PC-3 (cell line): ENCODE results near the gene PORCN. TPM values are rescaled to one million over a fixed set of nuclear protein-coding genes. Genes with fewer than 3 reads are reported as not detected.
"Not testable (repeated sequence)": the region's sequence is repeated elsewhere in the genome, so short reads cannot be mapped to it uniquely, and the experiment has no call there.

Experiments used
- ATAC-seq: fragments of 200-7000 bp; cut with Tn5 transposase; 2 replicates; pipeline ENCODE4 v1.9.1; 2020; ENCODE audit warnings: mild to moderate bottlenecking, moderate library complexity
- BruUV-seq: library from RNA; stranded (reverse); fragments of 400-500 nt; replicated peaks from 2 replicates; lab custom pipeline; 2021; lab: Mats Ljungman, UMichigan
- CTCF ChIA-PET: fragments of 300-600 bp; sonication (Branson Sonifier 250); formaldehyde crosslinking; loops from one replicate; lab custom pipeline; 2022; ENCODE audit warnings: antibody characterized with exemption; lab: Charles Lee
- POLR2A ChIA-PET: fragments of 300-600 bp; sonication (Branson Sonifier 250); formaldehyde crosslinking; loops from one replicate; lab custom pipeline; 2022; ENCODE audit warnings: antibody characterized with exemption; ENCODE audit not compliant: unreplicated experiment; lab: Charles Lee
- DNase-seq: peaks from one replicate; pipeline ENCODE4 v3.0.0-alpha.2; 2015
- H2AFZ ChIP-seq: fragments of 300-600 bp; sonication (generic); 2 replicates; pipeline ENCODE4 v1.6.0; 2016; ENCODE audit warnings: antibody characterized with exemption, low read length
- H3F3A ChIP-seq: fragments of 300-600 bp; sonication (generic); one replicate; pipeline ENCODE4 v1.6.0; 2017; ENCODE audit warnings: antibody characterized with exemption, low read length, control low read depth, mild to moderate bottlenecking; ENCODE audit not compliant: unreplicated experiment
- H3K27ac ChIP-seq: fragments of 300-600 bp; sonication (generic); 2 replicates; pipeline ENCODE4 v1.5.1; 2016; ENCODE audit warnings: mild to moderate bottlenecking, low read length
- H3K27me3 ChIP-seq: fragments of 300-600 bp; sonication (generic); 2 replicates; pipeline ENCODE4 v1.6.1; 2016; ENCODE audit warnings: low read length, mixed read lengths
- H3K36me3 ChIP-seq: fragments of 300-600 bp; sonication (generic); 2 replicates; pipeline ENCODE4 v1.6.1; 2016; ENCODE audit warnings: low read depth, mixed run types, low read length, mixed read lengths
- H3K4me1 ChIP-seq: fragments of 300-600 bp; sonication (generic); 2 replicates; pipeline ENCODE4 v1.5.1; 2016; ENCODE audit warnings: low read length; ENCODE audit not compliant: insufficient read depth
- H3K4me2 ChIP-seq: fragments of 300-600 bp; sonication (generic); 2 replicates; pipeline ENCODE4 v1.6.0; 2016; ENCODE audit warnings: low read length
- H3K4me3 ChIP-seq: fragments of 300-600 bp; sonication (generic); 2 replicates; pipeline ENCODE4 v1.5.1; 2016; ENCODE audit warnings: mild to moderate bottlenecking, low read length, mixed read lengths
- H3K79me2 ChIP-seq: fragments of 300-600 bp; sonication (generic); 2 replicates; pipeline ENCODE4 v1.6.1; 2017; ENCODE audit warnings: low read length, mixed read lengths
- H3K9ac ChIP-seq: fragments of 300-600 bp; sonication (generic); 2 replicates; pipeline ENCODE4 v1.6.0; 2016; ENCODE audit warnings: mild to moderate bottlenecking, low read length
- H3K9me2 ChIP-seq: fragments of 300-600 bp; sonication (generic); replicated peaks from 2 replicates; pipeline ENCODE4 v1.6.1; 2016; ENCODE audit warnings: mixed run types, low read length, mixed read lengths
- H3K9me3 ChIP-seq: fragments of 300-600 bp; sonication (generic); 2 replicates; pipeline ENCODE4 v1.6.1; 2016; ENCODE audit warnings: low read length, mixed read lengths
- H4K20me1 ChIP-seq: fragments of 300-600 bp; sonication (generic); 2 replicates; pipeline ENCODE4 v1.6.1; 2016; ENCODE audit warnings: low read length, mixed read lengths
- EZH2 ChIP-seq: fragments of 300-600 bp; sonication (generic); IDR thresholded peaks from one replicate; pipeline ENCODE4 v1.6.1; 2017; ENCODE audit warnings: antibody characterized with exemption, mild to moderate bottlenecking, low read length; ENCODE audit not compliant: unreplicated experiment
- EZH2phosphoT487 ChIP-seq: fragments of 300-600 bp; sonication (generic); IDR thresholded peaks from 2 replicates; pipeline ENCODE4 v1.6.1; 2018; ENCODE audit warnings: mild to moderate bottlenecking, antibody characterized with exemption, low read length, borderline replicate concordance
- intact Hi-C: fragments of 100-400 bp; cut with micrococcal nuclease; formaldehyde crosslinking; loops from 2 replicates; pipeline ENCODE4 v1.9.0; 2023
- total RNA-seq: library from RNA; depleted of rRNA; stranded (reverse); fragments of >200 nt; gene quantifications from 2 replicates; pipeline ENCODE4 v1.2.3, GENCODE V29; 2014
- TF ChIP-seq, protein P1 (sequence below): fragments of 300-600 bp; sonication (generic); conservative IDR thresholded peaks from 2 replicates; pipeline ENCODE4 v1.5.1; 2017; ENCODE audit warnings: antibody characterized with exemption, low read depth, mild to moderate bottlenecking, low read length

The PORCN gene
- total RNA-seq, 1 experiment from 2014 or later = 38.9 TPM

DNA sequence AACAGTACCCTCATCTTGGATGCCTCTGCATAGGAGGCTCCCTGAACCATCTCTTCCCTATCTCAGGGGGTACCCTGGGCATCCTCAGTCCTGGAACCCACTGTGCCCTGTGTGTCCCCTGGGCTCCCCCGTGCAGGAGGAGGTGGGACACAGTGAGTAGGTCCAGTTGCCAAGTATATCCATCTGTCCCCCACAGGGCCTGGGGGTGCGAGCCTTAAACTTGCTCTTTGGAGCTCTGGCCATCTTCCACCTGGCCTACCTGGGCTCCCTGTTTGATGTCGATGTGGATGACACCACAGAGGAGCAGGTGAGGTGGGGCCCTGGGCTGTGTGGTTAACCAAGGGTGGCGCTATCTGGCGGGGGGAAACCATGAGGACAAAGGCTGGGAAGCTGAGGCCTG is 8.2 kb downstream of the PORCN start:
- H3K9me2 ChIP-seq = no peaks in the 10 kb centered on the region
- H3K4me2 ChIP-seq = no peak overlapping the region
- peaks cover 3% of the 10 kb centered on the region for H3K79me2 ChIP-seq
- TF ChIP-seq, protein P1, sequence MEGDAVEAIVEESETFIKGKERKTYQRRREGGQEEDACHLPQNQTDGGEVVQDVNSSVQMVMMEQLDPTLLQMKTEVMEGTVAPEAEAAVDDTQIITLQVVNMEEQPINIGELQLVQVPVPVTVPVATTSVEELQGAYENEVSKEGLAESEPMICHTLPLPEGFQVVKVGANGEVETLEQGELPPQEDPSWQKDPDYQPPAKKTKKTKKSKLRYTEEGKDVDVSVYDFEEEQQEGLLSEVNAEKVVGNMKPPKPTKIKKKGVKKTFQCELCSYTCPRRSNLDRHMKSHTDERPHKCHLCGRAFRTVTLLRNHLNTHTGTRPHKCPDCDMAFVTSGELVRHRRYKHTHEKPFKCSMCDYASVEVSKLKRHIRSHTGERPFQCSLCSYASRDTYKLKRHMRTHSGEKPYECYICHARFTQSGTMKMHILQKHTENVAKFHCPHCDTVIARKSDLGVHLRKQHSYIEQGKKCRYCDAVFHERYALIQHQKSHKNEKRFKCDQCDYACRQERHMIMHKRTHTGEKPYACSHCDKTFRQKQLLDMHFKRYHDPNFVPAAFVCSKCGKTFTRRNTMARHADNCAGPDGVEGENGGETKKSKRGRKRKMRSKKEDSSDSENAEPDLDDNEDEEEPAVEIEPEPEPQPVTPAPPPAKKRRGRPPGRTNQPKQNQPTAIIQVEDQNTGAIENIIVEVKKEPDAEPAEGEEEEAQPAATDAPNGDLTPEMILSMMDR = no peak
- no peak for TF ChIP-seq EZH2
- no peak for TF ChIP-seq EZH2phosphoT487
- no peaks in the 10 kb centered on the region for H3F3A ChIP-seq
- ATAC-seq = no peak
- H4K20me1 ChIP-seq = no peaks in the 10 kb centered on the region
- H3K27ac ChIP-seq = no peak overlapping the region
- intact Hi-C loops = no loop called here
- no peak overlapping the region for H3K4me3 ChIP-seq
- H3K4me1 ChIP-seq = no peaks in the 10 kb centered on the region
- no peaks in the 10 kb centered on the region for H3K9me3 ChIP-seq
- H3K27me3 ChIP-seq = no peaks in the 10 kb centered on the region
- no peak for DNase-seq
- H3K9ac ChIP-seq = no peak overlapping the region
- ChIA-PET CTCF (no interaction called here), POLR2A (interaction anchor here (0.5 kb wide), 1 partner anchor 231 kb away, joined by 7 read pairs; no protein-coding TSS in a partner anchor)
- BruUV-seq = no TSS peak
- H2AFZ ChIP-seq = no peak overlapping the region
- no peaks in the 10 kb centered on the region for H3K36me3 ChIP-seq

DNA sequence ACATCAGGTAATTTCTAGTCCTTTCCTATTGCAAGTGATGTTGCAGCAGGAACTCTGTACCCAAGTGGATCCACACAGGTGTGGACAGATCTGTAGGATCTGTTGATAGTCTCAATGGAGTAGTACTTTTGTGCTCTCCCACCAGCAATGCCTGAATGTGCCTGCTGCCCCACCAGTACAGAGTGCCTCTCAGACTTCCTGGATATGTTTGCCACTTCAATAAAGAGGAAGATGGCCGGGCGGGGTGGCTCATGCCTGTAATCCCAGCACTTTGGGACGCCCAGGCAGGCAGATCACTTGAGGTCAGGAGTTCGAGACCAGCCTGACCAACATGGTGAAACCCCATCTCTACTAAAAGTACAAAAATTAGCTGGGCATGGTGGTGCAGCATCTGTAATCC is 10.7 kb downstream of the PORCN start:
- H3K9ac ChIP-seq, H4K20me1 ChIP-seq, H3K4me2 ChIP-seq, CTCF ChIA-PET, H3K27me3 ChIP-seq, H3K9me2 ChIP-seq, H3K9me3 ChIP-seq, POLR2A ChIA-PET, ATAC-seq, H3K36me3 ChIP-seq, intact Hi-C loops, H2AFZ ChIP-seq, H3K4me3 ChIP-seq, DNase-seq, H3K27ac ChIP-seq, BruUV-seq, H3F3A ChIP-seq, H3K4me1 ChIP-seq: not testable (repeated sequence)
- H3K79me2 ChIP-seq = peaks cover 23% of the 10 kb centered on the region

DNA sequence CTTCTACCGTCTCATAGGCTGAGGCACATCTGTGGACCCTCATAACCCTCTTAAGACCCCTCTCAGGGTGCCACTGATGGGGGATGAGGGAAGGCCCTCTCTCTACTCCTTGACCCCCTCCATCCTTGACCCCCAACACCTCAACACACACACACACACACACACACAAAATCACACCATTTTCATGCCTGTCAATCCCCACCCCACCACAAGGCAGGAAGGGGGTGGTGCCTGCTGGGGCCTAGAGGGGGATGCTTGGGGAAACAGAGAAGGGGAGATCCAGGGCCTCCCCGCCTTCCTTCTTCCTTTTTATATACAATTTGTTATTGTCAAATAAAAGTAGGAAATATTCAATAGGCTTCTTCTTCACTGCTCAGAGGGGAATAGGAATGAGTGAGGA is 11.7 kb downstream of the PORCN start:
- no peak overlapping the region for H2AFZ ChIP-seq
- intact Hi-C loops = no loop called here

More for the DNA sequence above, 11.7 kb downstream of the PORCN start:
- Histone ChIP-seq H3K4me1 (peaks cover 6% of the 10 kb centered on the region), H3K36me3 (peaks cover 12% of the 10 kb centered on the region), H3K9ac (no peak overlapping the region), H3F3A (no peaks in the 10 kb centered on the region), H3K9me3 (no peaks in the 10 kb centered on the region), H3K27ac (no peak overlapping the region), H3K27me3 (no peaks in the 10 kb centered on the region), H3K4me3 (no peak overlapping the region), H3K9me2 (no peaks in the 10 kb centered on the region), H3K4me2 (no peak overlapping the region), H4K20me1 (no peaks in the 10 kb centered on the region), H3K79me2 (peaks cover 31% of the 10 kb centered on the region)
- ChIA-PET POLR2A (no interaction called here), CTCF (no interaction called here)
- BruUV-seq = no TSS peak
- ATAC-seq = no peak
- no peak for DNase-seq
- TF ChIP-seq EZH2 (no peak), EZH2phosphoT487 (no peak)
- TF ChIP-seq, protein P1 = no peak
